Skeletal muscle cell (primary cell): ENCODE data around the gene POLK.
"Not testable (repeated sequence)": the region's sequence is repeated elsewhere in the genome, so short reads cannot be mapped to it uniquely, and the experiment has no call there.

Experiments
- DNase-seq: peaks from one replicate; pipeline ENCODE4 v3.0.0-alpha.2; 2010; ENCODE audit warnings: low read depth
- H3K4me3 ChIP-seq: 2 replicates; pipeline ENCODE4 v1.5.1; 2011; ENCODE audit warnings: low read depth, mild to moderate bottlenecking, control low read depth, low read length, moderate library complexity

POLK gene

DNA sequence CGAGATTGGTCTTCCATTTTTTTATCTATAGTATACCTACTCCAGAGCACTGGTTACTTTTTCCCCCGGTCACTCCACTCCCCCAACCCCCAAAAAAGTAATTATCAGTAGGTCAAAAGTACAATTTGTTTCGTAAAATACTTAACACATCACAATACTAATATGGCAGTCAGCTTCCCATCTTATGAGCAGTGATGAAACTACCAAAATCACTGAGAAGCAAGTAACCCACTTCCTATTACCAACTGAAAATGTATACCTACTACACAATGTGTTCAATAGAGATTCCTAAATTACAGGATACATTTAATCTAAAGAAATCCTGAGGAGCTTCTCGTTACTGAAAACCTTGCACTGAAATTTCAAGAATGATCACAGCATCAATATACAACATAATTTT, 2.1 kb upstream of the POLK start:
- H3K4me3 ChIP-seq = peak overlapping the region; percentile 94
- no peak for DNase-seq

DNA sequence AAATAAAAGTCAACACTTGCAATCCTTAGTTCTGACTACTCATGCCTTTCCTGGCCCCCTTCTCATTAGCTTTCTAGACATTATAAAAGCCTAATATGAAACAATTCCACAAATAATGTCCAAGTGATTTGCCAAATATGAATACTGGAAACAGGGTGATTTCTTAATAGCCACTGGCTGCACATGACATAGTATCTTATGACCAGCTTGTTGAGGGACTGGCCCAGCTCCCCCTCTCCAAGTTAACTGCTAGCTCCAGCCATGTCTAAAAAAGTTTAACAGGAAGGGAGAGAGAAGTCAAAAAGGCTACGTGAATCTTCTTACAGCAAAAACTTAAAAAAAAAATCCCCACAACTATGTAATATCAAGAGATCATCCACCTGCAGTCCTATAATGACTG, 1.7 kb upstream of the POLK start:
- H3K4me3 ChIP-seq = peak overlapping the region; percentile 94
- DNase-seq = peak; percentile 4

DNA sequence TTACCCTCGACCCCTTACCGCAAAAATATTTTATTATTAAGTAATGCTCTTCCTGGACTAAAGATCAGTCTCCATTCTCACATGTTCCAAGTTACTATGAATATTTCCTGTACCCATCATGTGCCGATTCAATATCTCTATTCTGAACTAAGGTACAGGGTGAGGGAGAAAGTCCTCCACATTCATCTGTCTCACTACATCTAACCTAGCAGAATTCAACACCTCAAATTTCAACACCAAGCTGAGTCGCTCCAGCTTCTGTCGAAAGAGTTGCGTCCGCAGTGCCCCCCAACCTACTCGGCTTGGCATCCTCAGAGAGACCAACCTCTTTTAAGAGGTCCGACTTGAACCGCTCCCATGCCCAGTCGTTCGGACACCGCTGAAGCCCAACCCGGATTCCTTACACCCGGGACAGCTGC, 1.3 kb upstream of the POLK start:
- peak; percentile 4 for DNase-seq

DNA sequence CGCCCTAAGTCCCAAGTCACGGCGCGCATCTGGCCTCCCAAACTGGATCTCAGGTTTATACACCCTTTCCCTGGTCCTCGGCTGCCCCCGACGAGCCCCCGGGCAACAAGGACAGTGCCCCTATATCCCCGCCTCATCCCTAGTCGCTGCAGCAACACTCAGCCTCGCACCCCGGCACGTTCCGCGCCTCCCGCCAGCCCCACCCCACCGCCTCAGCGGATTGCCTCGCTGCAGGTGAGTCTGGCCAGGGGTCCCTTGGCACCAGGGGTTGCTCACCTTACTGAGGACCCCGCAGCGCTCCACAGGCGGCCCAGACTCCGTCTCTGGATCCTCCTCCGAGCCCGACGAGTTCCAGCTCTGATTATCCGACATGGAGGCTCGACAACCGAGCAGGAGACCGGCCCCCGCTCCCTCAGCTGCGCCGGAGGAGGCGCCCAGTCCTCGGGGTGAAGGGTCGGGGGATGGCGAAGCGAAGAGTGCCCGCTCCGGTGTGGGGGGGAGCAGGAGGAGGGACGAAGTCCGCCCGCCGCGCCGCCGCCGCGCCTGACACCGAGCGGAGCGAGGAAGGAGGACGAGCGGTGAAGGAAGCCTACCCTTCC, 756 bp upstream of the POLK start:
- H3K4me3 ChIP-seq = peak overlapping the region; percentile 94

More for the DNA sequence above, 1.3 kb upstream of the POLK start:
- H3K4me3 ChIP-seq = peak overlapping the region; percentile 94

DNA sequence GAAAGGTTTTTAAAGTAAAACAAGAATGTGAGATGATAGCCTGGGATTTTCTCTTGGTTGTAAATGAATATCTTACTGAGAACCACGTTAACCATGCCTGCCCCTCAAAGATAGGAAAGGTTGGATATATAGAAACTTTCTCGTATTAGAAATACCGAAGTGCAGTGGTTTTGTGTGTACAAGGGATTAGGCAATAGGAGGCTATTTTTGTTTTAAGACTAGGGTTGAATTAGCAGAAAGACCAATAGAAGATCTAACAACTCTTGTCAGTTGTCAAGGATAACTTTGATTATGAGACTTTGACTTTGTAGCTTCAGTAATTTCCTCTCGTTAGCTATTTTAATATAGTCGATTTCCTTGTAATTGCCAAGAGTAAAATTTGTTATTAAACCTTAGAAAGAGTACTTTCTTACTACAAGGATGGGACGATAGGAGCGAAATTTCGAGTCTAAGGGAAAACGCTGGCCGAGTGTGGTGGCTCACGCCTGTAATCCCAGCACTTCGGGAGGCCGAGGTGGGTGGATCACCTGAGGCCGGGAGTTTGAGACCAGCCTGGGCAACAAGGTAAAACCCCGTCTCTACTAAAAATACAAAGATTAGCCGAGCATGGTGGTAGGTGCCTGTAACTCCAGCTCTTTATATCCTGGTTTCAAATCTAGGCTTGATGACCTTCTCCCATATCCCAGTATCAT, 838 bp downstream of the POLK start:
- peak overlapping the region; percentile 94 for H3K4me3 ChIP-seq
- DNase-seq = no peak

More for the DNA sequence above, 756 bp upstream of the POLK start:
- DNase-seq = peak; percentile 4

DNA sequence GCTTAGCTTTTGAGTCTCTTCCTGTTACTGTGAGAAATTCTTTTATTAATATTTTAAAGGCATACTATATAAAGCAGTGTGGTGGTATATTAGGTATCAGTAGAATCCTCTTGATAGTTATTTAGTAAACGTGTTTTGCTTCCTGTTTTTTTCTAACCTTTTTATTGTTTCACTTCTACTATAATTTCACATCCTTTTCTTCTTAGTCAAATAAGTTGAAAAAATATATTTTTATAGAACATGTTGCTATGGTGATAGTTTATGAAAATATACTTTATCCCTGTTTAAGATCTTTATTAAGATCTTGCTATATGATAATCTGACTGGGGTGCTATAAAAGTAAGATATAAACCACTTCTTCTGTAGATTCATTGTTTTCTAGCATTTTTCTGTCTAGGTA, 2.1 kb downstream of the POLK start:
- DNase-seq = no peak
- no peak overlapping the region for H3K4me3 ChIP-seq

DNA sequence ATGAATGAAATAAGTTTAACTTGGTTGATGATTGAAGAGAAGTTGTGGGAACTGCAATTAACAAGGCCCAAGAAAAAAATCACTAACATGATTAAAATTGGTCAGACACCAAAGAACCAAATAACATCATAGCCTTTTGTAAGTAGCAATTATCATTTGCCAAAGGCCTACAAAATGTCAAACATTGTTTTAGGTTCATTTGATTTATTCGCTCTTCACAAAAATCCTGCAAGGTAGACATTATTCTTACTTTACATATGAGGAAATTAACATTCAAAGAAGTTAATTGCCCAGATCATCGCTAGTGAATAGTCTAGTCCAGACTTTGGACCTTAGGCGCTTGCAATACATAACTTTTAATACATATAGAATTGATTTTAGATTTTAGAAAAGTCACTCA, 2.6 kb downstream of the POLK start:
- no peak for DNase-seq
- H3K4me3 ChIP-seq = no peak overlapping the region

DNA sequence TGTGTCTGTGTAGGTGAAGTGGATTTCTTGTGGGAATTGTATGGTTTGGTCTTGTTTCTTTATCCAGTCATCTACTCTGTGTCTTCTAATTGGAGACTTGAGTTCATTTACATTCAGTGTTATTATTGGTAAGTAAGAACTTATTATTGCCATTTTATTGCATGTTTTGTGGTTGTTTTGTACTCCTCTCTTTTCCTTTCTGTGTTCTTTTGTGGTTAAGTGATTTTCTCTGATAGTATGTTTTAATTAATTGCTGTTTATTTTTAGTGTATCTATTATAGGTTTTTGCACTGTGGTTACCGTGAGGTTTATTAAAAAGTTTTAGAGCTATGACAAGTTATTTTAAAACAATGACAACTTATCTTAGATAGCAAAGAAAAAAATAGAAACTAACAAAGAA, 8.1 kb downstream of the POLK start:
- no peak overlapping the region for H3K4me3 ChIP-seq
- DNase-seq = no peak

DNA sequence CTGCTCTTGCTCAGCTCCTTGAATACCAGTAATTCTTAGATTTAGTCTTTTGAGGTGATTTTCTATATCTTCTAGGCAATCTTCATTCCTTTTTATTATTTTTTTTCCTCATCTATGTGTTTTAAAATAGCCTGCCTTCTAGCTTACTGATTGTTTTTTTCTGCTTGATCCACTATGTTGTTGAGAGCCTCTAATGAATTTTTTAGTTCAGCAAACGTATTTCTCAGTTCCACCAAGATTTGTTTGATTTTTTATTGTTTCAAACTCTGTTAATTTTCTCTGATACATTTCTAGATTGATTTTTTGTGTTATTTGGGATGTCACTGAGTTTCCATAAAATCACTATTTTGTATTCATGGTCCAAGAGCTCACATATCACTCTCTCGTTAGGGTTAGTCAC, 9.5 kb downstream of the POLK start:
- no peak for DNase-seq
- H3K4me3 ChIP-seq = no peak overlapping the region

DNA sequence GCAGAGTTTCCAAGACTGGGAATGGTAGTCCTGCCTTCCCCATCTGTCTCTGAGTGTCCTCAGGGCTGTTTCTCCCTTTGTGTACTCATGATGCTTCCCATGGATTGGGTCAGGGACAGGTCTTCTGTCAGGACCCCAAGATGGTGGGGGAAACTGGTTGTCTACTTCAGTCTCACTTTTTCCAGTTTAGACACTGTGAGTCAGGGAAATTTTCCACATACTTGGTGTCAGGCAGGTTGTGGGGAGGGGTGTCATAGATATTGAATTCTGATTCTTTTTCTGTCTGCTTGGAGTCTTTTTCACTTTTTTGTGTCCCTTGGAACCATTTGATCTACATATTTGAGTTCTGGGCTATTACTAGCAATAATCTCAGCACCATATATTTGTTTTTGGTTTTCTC, 10.3 kb downstream of the POLK start:
- DNase-seq = no peak
- no peak overlapping the region for H3K4me3 ChIP-seq

DNA sequence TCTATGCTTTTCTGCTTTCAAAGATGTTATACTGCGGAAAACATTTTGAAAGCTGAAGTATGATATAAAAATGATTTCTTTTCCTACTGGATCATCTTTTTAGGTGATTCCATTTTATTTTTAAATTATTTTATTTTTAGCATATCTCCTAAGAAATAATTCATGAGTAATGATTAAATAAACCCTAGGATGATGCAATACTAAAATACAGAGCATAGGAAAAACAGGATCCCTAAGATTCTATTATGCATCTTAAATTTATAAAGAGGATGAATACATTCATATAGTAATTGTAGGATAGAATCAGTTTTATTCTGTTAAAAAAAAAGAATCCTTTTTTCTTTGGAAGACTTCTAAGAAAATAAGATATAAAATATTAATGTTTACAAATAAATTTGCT, 10.9 kb downstream of the POLK start:
- no peak for DNase-seq
- no peak overlapping the region for H3K4me3 ChIP-seq

DNA sequence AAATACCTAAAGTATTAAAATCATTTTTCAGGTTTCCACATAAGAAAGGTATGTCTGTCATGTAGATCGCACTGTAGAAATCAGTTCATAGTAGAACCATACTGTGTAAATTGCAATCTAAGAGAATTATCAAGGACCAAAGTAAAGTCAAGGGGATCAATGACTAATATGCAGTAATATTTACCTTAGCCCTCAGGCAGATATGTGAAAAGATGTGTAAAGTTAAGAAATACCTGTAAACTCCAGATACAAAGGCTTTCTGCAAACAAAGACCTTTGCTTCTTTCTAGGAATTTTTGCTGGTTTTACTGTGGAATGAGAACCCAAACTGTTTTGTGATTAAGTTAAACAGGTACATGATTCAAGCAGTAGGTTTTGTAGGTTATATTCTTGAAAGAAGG, 11.6 kb downstream of the POLK start:
- DNase-seq = no peak

DNA sequence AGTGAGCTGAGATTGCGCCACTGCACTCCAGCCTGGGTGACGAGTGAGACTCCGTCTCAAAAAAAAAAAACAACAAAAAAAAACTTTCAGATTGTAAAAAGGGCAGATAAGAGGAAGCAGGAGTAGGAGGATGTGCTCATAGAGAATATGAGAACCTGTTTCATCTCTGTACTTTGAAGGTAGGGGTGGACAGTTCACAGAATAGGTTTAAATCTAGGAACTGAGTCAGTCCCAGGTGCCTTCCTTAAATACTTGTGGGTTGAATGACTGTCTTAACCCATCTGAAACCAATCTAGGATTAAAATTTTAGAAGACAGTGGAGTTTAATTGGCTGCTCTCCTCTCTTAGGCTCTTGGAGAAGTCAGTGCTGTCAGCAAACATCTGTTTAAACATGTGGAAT, 12.4 kb downstream of the POLK start:
- H3K4me3 ChIP-seq = no peak overlapping the region

More for the DNA sequence above, 11.6 kb downstream of the POLK start:
- no peak overlapping the region for H3K4me3 ChIP-seq

DNA sequence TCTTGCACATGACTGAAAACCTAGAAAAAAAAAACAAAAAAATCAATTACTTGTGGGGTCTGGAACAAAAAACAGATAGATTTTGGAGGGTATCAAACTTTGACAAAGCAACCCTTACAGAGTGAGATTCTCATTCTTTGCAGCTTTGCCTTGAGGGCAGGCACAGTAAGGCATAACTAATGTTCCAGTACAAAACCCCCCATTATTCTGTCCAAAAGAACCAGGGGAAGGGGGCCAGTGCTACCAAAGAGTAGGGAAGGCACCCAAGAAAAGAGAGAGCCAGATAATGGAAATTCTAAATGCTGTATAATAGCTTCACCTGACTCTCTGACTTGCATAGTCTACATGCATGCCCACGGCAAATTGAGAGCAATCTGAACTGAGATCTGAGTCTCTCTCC, 12.9 kb downstream of the POLK start:
- no peak overlapping the region for H3K4me3 ChIP-seq
- DNase-seq = no peak

More for the DNA sequence above, 12.4 kb downstream of the POLK start:
- DNase-seq = no peak

DNA sequence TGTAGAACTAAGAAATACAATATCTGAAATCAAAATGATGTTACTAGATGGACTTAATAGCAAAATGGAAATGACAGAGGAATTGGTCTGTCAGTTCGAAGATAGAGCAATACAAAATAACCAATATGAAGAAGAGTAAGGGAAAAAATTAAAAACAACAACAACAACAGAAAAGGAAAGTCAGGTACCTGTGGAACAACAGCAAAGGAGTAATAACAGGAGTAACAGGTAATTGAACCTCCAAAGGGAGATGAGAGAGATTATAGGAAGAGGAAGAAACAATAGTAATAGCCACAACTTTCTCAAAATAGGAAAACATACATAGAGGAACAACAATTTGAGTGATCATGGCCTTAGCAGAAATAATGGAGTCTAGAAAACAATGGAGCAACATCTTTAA, 13.7 kb downstream of the POLK start:
- H3K4me3 ChIP-seq = no peak overlapping the region
- no peak for DNase-seq

DNA sequence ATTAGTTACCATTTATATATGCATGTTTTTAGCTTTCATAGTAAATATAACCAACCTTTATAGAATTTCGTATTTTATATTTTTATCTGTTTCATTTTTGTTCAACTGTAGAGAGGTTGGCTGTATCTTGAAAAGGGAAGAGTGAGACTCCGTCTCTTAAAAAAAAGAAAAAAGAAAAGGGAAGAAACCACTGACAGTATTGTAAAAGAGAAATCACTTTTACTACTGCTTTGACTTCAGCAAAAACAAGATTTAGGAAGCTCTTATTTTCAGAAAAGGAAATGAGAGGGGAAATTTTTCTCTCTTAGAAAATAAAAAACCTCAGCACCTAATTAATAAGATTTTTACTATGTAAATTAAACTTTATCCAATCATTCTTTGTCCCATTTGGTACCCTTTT, 14.4 kb downstream of the POLK start:
- H3K4me3 ChIP-seq = no peak overlapping the region

DNA sequence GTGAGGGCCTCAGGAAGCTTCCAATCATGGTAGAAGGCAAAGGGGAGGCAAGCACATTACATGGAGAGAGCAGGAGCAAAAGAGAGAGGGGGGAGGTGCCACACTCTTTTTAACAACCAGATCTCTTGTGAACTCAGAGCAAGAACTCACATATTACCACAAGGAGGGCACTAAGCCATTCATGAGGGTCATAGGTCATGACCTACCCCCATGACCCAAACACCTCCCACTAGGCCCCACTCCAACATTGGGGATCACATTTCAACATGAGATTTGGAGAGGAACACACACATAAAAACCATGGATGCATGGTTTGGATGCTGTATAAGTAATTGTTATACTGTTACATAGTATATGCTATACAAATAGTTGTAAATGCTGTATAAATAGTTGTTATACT, 17.5 kb downstream of the POLK start:
- DNase-seq = no peak
- H3K4me3 ChIP-seq = no peak overlapping the region

More for the DNA sequence above, 14.4 kb downstream of the POLK start:
- no peak for DNase-seq

DNA sequence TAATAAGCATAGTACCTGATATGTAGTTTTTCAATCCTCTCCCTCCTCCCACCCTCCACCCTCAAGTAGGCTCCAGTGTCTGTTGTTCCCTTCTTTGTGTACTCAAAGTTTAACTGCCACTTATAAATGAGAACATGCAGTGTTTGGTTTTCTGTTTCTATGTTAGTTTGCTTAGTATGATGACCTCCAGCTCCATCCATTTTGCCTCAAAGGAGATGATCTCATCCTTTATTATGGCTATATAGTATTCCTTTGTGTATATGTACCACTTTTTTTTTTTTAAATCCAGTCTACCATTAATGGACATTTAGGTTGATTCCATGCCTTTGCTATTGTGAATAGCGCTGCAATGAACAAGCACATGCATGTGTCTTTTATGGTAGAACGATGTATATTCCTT, 20.5 kb downstream of the POLK start:
- no peak overlapping the region for H3K4me3 ChIP-seq
- DNase-seq = no peak

DNA sequence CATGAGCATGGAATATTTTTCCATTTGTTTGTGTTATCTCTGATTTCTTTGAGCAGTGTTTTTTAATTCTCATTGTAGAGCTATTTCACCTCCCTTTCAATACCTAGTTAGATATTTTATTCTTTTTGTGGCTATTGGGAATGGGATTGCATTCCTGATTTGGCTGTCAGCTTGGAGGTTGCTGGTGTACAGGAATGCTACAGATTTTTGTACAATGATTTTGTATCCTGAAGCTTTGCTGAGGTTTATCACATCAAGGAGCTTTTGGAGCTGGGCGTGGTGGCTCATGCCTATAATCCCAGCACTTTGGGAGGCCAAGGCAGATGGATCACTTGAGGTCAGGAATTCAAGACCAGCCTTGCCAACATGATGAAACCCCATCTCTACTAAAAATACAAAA, 22.0 kb downstream of the POLK start:
- DNase-seq, H3K4me3 ChIP-seq: not testable (repeated sequence)

DNA sequence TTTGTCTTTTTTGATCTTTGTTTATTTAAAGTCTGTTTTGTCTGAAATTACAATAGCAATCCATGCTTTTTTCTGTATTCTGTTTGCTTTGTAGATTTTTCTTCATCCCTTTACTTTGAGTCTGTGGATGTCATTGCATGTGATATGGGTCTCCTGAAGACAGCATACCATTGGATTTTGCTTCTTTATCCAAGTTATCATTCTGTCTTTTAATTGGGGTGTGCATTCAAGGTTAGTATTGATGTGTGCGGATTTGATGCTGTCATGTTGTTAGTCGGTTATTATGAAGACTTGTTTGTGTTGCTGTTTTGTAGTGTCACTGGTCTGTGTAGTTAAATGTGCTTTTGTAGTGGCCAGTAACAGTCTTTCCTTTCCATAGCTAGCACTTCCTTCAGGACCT, 23.0 kb downstream of the POLK start:
- no peak for DNase-seq
- H3K4me3 ChIP-seq = no peak overlapping the region

DNA sequence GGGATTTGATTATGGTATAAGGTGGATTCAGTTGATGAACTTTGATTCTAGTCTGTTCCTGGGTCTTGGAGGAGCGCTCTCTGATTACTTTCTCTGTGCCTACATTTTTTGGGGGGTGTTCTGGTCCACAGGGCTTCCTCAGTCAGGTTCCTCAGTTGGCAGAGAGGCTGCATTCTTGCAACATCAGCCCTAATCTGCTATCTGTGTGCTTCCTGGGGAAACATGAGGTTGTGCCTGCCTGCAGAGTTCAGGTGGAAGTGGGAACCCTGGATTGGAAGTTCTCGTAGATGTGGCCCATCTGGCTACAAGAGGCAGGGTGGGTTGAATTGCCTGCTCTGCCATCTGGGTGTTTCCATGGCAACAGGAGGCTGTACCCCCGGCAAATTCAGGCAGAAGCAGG, 24.5 kb downstream of the POLK start:
- H3K4me3 ChIP-seq = no peak overlapping the region
- DNase-seq = no peak
